ENCODE data around the gene CUL4A. TPM values are rescaled to one million over a fixed set of nuclear protein-coding genes. Genes with fewer than 3 reads are reported as not detected.

Gene CUL4A
- total RNA-seq, 4 donors from 2014 or later = 95.6 to 221 (median 119) TPM

DNA sequence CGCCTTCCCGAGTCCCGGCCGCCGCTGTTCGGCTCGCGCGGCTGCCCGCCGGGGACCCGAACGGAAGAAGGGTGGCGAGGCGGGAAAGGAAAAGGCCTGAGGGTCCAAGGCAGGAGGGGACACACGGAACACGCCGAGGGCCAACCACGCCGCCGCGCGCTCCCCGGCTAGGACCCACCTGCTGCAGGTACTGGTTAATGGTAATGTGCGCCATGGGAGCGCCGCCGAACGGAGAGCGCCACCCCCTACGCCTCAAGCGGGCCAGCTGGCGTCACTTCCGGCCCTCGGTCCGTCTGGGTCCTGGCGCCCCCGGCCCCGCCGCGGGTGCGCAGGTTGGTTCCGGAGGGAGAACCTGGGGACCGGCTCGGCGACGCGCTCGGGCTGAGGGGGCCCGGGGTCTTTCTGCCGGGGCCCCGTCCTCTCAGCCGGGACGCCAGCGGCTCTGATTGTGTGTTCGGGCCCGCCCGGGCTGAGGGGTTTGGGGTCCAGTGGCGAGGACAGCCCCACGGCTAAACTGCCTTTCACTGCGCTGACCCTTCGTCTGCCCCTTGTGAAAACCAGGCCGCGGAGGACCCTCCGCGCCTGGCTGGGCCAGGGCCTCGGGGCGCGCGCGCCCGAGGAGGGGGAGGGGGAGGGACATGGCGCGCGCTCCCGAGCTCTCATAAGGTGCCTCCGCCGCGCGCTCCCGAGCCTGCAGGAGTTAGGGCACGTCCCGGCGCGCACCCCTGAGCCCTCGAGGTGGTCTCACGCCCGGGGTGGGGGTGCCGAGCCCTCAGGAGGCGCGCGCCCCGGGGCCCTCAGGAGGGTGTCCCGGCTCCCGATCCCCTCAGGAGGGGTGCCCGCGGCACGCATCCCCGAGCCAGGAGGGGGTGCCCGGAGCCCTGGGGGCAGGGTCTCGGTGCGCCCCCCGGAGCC lies 735 bp upstream of the CUL4A start, which contains the start of gene PCID2:
Gene PCID2 (minus strand): TSS at position 249 of the 915 bp plus-strand sequence. CDS start 35 bp downstream, at position 214.
- Histone ChIP-seq H3K4me1 (peaks cover 71% of the 10 kb centered on the region), H3K27me3 (no peaks in the 10 kb centered on the region), H3K4me3 (peak within 1 kb of the TSS; percentile 72), H3K27ac (peak within 1 kb of the TSS; percentile 99), H3K36me3 (peaks cover 5% of the 10 kb centered on the region), H3K9me3 (no peaks in the 10 kb centered on the region)
- DNase-seq (ENCODE audit: low spot score in 2 of 2) = peak; percentile 92 to 93
- TF ChIP-seq, protein P1, sequence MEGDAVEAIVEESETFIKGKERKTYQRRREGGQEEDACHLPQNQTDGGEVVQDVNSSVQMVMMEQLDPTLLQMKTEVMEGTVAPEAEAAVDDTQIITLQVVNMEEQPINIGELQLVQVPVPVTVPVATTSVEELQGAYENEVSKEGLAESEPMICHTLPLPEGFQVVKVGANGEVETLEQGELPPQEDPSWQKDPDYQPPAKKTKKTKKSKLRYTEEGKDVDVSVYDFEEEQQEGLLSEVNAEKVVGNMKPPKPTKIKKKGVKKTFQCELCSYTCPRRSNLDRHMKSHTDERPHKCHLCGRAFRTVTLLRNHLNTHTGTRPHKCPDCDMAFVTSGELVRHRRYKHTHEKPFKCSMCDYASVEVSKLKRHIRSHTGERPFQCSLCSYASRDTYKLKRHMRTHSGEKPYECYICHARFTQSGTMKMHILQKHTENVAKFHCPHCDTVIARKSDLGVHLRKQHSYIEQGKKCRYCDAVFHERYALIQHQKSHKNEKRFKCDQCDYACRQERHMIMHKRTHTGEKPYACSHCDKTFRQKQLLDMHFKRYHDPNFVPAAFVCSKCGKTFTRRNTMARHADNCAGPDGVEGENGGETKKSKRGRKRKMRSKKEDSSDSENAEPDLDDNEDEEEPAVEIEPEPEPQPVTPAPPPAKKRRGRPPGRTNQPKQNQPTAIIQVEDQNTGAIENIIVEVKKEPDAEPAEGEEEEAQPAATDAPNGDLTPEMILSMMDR (IDR thresholded peaks at IDR 0.05) = no peak
- TF ChIP-seq POLR2AphosphoS5 (IDR thresholded peaks at IDR 0.05) = peak; percentile 73 to 98 (median 86)
- TF ChIP-seq POLR2A (IDR thresholded peaks at IDR 0.05) = peak in 1 of 2 donors; percentile 82
- 0% methylated on average over 2 of the region's 103 CpGs for WGBS

DNA sequence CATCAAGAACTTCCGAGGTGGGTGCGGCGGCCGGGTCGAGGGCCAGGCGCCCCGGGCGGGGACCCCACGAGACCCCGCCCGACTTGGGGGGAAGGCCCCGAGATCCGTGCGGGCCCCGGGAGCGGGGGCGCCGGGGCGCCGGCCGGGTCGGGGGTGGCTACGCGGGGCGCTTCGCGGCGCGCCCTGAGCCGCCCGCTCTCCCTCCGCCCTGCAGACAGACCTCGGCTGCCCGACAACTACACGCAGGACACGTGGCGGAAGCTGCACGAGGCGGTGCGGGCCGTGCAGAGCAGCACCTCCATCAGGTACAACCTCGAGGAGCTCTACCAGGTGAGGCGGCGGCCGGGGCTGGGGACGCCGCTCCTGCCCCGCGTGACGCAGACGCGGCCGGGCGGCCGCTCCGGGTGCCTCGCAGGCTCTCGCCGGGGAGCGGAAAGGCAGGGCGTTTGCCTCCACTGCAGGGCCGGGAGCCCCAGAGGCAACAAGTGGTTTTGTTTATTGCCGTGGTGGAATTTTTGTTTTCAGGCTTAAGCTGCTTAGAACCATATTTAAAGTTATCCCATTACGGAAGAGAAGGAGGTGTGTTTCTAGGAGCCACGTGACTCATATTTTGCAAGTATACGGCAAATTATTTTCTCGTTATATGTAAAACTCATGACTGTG lies 477 bp downstream of the CUL4A start:
- DNase-seq (ENCODE audit: low spot score in 2 of 2) = peak; percentile 77 to 88
- Histone ChIP-seq H3K4me3 (peak overlapping the region; percentile 72), H3K9me3 (no peaks in the 10 kb centered on the region), H3K27me3 (no peaks in the 10 kb centered on the region), H3K36me3 (peaks cover 3% of the 10 kb centered on the region), H3K27ac (peak overlapping the region; percentile 99), H3K4me1 (peaks cover 68% of the 10 kb centered on the region)
- TF ChIP-seq POLR2A (IDR thresholded peaks at IDR 0.05) = no peak
- TF ChIP-seq, protein P1 (IDR thresholded peaks at IDR 0.05) = peak in 1 of 2 donors; percentile 7
- no peak for TF ChIP-seq EP300 (IDR thresholded peaks at IDR 0.05)
- peak in 1 of 3 donors; percentile 41 for TF ChIP-seq POLR2AphosphoS5 (IDR thresholded peaks at IDR 0.05)
- 0% methylated on average over 15 of the region's 67 CpGs for WGBS

DNA sequence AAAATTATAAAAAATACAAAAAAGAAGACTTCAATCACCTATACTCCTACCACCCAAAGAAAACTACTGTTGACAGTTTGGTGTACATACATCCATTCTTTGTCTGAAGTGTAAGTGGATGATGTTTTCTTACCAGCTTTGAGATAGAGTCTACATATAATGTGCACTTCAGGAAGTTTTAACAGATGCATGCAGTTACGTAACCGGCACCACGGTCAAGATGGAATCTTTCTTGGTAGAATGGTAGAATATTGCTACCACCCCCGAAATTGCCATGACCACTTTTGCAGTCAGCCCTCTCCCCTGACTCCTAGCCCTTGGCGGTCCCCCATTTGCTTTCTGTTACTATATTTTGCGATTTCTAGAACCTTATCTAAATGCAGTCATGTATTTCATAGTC lies 1.4 kb downstream of the CUL4A start:
- TF ChIP-seq POLR2A (IDR thresholded peaks at IDR 0.05) (no peak), EP300 (IDR thresholded peaks at IDR 0.05) (no peak)
- TF ChIP-seq, protein P1 (IDR thresholded peaks at IDR 0.05) = no peak
- DNase-seq (ENCODE audit: low spot score in 2 of 2) = no peak
- Histone ChIP-seq H3K27me3 (no peaks in the 10 kb centered on the region), H3K36me3 (peaks cover 3% of the 10 kb centered on the region), H3K27ac (no peak overlapping the region), H3K4me3 (peak overlapping the region; percentile 72), H3K9me3 (no peaks in the 10 kb centered on the region), H3K4me1 (peaks cover 68% of the 10 kb centered on the region)
- WGBS = 84% methylated on average over 6 of the region's 6 CpGs

DNA sequence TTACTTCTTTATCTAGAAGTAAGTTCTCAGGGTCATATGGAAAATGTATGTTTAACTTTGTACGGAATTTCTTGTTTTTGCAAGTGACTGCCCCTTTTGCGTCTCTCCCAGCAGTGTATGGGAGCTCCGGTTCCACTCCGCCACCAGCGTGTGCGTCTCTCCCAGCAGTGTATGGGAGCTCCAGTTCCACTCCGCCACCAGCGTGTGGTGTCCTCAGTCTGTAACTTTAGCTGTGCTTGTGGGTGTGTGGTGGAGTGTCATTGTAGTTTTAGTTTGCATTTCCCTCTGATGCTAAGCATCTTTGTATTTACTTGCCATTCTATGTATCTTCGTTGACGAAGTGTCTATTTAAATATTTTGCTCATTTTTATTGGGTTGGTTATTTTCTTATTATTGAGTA lies 2.4 kb downstream of the CUL4A start:
- Histone ChIP-seq H3K4me3 (no peak overlapping the region), H3K27ac (no peak overlapping the region), H3K4me1 (peaks cover 68% of the 10 kb centered on the region), H3K36me3 (peaks cover 3% of the 10 kb centered on the region), H3K27me3 (no peaks in the 10 kb centered on the region), H3K9me3 (no peaks in the 10 kb centered on the region)
- TF ChIP-seq POLR2A (IDR thresholded peaks at IDR 0.05) (no peak), EP300 (IDR thresholded peaks at IDR 0.05) (no peak), POLR2AphosphoS5 (IDR thresholded peaks at IDR 0.05) (no peak)
- TF ChIP-seq, protein P1 (IDR thresholded peaks at IDR 0.05) = no peak
- no peak for DNase-seq (ENCODE audit: low spot score in 2 of 2)
- 95% methylated on average over 10 of the region's 10 CpGs for WGBS
